ENCODE measurements around the gene HOXB4.

GRCh38 chr17:48539177-48539576, 39.0 kb downstream of the HOXB4 start:
- TF ChIP-seq CTCF (IDR thresholded peaks at IDR 0.05) (no peak), POLR2AphosphoS5 (IDR thresholded peaks at IDR 0.05) (no peak), POLR2A (IDR thresholded peaks at IDR 0.05; ENCODE audit: low read depth) (no peak)

Data from esophagus muscularis mucosa (tissue), 3 donors.